H1 (cell line): ENCODE data around the gene ZBTB20. TPM values are rescaled to one million over a fixed set of nuclear protein-coding genes. Genes with fewer than 3 reads are reported as not detected.

ENCODE experiments used
- CTCF ChIA-PET: fragments of 300-600 bp; sonication (Branson Sonifier 250); formaldehyde crosslinking; loops from one replicate; lab custom pipeline; 2021; ENCODE audit not compliant: partially characterized antibody; lab: Charles Lee
- POLR2A ChIA-PET: fragments of 300-600 bp; sonication (Branson Sonifier 250); formaldehyde crosslinking; loops from one replicate; lab custom pipeline; 2021; ENCODE audit warnings: inconsistent platforms; ENCODE audit not compliant: partially characterized antibody; lab: Charles Lee
- DNase-seq, 2 experiments: peaks; one replicate each; pipeline versions ENCODE4 v3.0.0 to v3.0.0-alpha.2; 2010 to 2022; ENCODE audit warnings: low spot score in 2 of 2, low read depth in 1 of 2, mixed read lengths in 1 of 2
- FAIRE-seq: peaks from 2 replicates; lab custom pipeline; 2011; peaks lifted over from hg19 to GRCh38; lab: Jason Lieb, UNC
- H2AFZ ChIP-seq: 2 replicates; pipeline ENCODE4 v1.8.1; 2012; ENCODE audit warnings: low read length, inconsistent platforms
- H2AK5ac ChIP-seq: 2 replicates; pipeline ENCODE4 v1.6.1; 2013; ENCODE audit warnings: low read depth, low read length
- H2BK120ac ChIP-seq: replicated peaks from 2 replicates; pipeline ENCODE3; 2013; ENCODE audit warnings: low read depth, low read length, inconsistent platforms
- H2BK12ac ChIP-seq: 2 replicates; pipeline ENCODE4 v1.6.1; 2013; ENCODE audit warnings: low read depth, low read length
- H2BK15ac ChIP-seq: 2 replicates; pipeline ENCODE4 v1.6.1; 2013; ENCODE audit warnings: low read length
- H2BK20ac ChIP-seq: 2 replicates; pipeline ENCODE4 v1.6.1; 2013; ENCODE audit warnings: low read length
- H2BK5ac ChIP-seq: 2 replicates; pipeline ENCODE4 v1.6.1; 2013; ENCODE audit warnings: low read depth, low read length
- H3K14ac ChIP-seq: 2 replicates; pipeline ENCODE4 v1.6.1; 2013; ENCODE audit warnings: inconsistent platforms; ENCODE audit not compliant: insufficient read length
- H3K18ac ChIP-seq: 2 replicates; pipeline ENCODE4 v1.6.1; 2013; ENCODE audit warnings: low read length; ENCODE audit errors: extremely low read depth
- H3K23ac ChIP-seq: 2 replicates; pipeline ENCODE4 v1.6.1; 2013; ENCODE audit warnings: inconsistent platforms; ENCODE audit not compliant: insufficient read length
- H3K23me2 ChIP-seq: 2 replicates; pipeline ENCODE4 v1.6.1; 2013; ENCODE audit warnings: low read depth, low read length
- H3K27ac ChIP-seq: 2 replicates; pipeline ENCODE4 v1.6.1; 2011; ENCODE audit warnings: low read depth, low read length, inconsistent platforms
- H3K27me3 ChIP-seq, 4 experiments: replicated peaks in 1 of 4; 1 replicate in 1 of 4; 2 replicates in 3 of 4; pipeline versions ENCODE4 v1.6.1 to v1.8.1; 2011 to 2013; ENCODE audit warnings: low read length in 3 of 4, mild to moderate bottlenecking in 3 of 4, inconsistent platforms in 2 of 4, mixed read lengths in 2 of 4, moderate library complexity in 1 of 4; ENCODE audit not compliant: control insufficient read depth in 3 of 4, insufficient read depth in 3 of 4; ENCODE audit errors: extremely low read depth in 1 of 4
- H3K36me3 ChIP-seq, 4 experiments: 2 replicates each; pipeline versions ENCODE4 v1.6.1 to v1.8.1; 2011 to 2013; ENCODE audit warnings: mild to moderate bottlenecking in 4 of 4, low read length in 3 of 4, moderate library complexity in 2 of 4, control low read depth in 1 of 4, inconsistent platforms in 1 of 4; ENCODE audit not compliant: insufficient read depth in 4 of 4, control insufficient read depth in 2 of 4
- H3K4ac ChIP-seq: replicated peaks from 2 replicates; pipeline ENCODE3; 2013; ENCODE audit warnings: low read length, low read depth, mixed read lengths, inconsistent platforms; ENCODE audit not compliant: insufficient read length
- H3K4me1 ChIP-seq, 4 experiments: replicated peaks in 1 of 4; 1 replicate in 1 of 4; 2 replicates in 3 of 4; pipeline versions ENCODE4 v1.6.1 to v1.8.1; 2011 to 2013; ENCODE audit warnings: low read length in 3 of 4, inconsistent platforms in 2 of 4, mixed read lengths in 1 of 4; ENCODE audit not compliant: insufficient read depth in 4 of 4, control insufficient read depth in 3 of 4
- H3K4me2 ChIP-seq, 2 experiments: 2 replicates each; pipeline versions ENCODE4 v1.6.1 to v1.8.1; 2011 to 2013; ENCODE audit warnings: low read depth in 2 of 2, low read length in 2 of 2, control low read depth in 1 of 2, inconsistent platforms in 1 of 2, mild to moderate bottlenecking in 1 of 2; ENCODE audit not compliant: insufficient read depth in 1 of 2
- H3K4me3 ChIP-seq, 4 experiments: fragments of 200-600, 300-600 bp in 1 of 4; sonication (generic), shearing (Covaris generic), sonication (Bioruptor Twin) in 1 of 4; 2 replicates each; pipeline versions ENCODE4 v1.5.1 to v1.8.1; 2011 to 2016; ENCODE audit warnings: low read length in 4 of 4, low read depth in 3 of 4, control low read depth in 2 of 4, inconsistent platforms in 2 of 4, mild to moderate bottlenecking in 2 of 4, mixed read lengths in 1 of 4, moderate library complexity in 1 of 4; ENCODE audit not compliant: insufficient read depth in 2 of 4; ENCODE audit errors: extremely low read depth in 1 of 4
- H3K56ac ChIP-seq: replicated peaks from 2 replicates; pipeline ENCODE3; 2013; ENCODE audit warnings: low read depth, mild to moderate bottlenecking, mixed read lengths, low read length, inconsistent platforms; ENCODE audit not compliant: insufficient read length
- H3K79me1 ChIP-seq: 2 replicates; pipeline ENCODE4 v1.6.1; 2013; ENCODE audit warnings: low read depth, low read length, control low read depth
- H3K79me2 ChIP-seq, 2 experiments: 2 replicates each; pipeline versions ENCODE4 v1.6.1 to v1.8.1; 2012 to 2013; ENCODE audit warnings: low read length in 2 of 2, mild to moderate bottlenecking in 2 of 2, inconsistent platforms in 1 of 2; ENCODE audit not compliant: insufficient read depth in 2 of 2, control insufficient read depth in 1 of 2
- H3K9ac ChIP-seq, 4 experiments: replicated peaks in 1 of 4; 1 replicate in 1 of 4; 2 replicates in 3 of 4; pipeline versions ENCODE4 v1.6.1 to v1.8.1; 2011 to 2013; ENCODE audit warnings: low read depth in 3 of 4, low read length in 3 of 4, control low read depth in 2 of 4, mild to moderate bottlenecking in 2 of 4, moderate library complexity in 2 of 4, inconsistent platforms in 1 of 4; ENCODE audit errors: extremely low read depth in 1 of 4
- H3K9me3 ChIP-seq, 2 experiments: 2 replicates each; pipeline versions ENCODE4 v1.6.1 to v1.8.1; 2012 to 2013; ENCODE audit warnings: mild to moderate bottlenecking in 2 of 2, moderate library complexity in 2 of 2, control low read depth in 1 of 2, inconsistent platforms in 1 of 2, low read depth in 1 of 2, low read length in 1 of 2, mixed read lengths in 1 of 2; ENCODE audit not compliant: insufficient read depth in 2 of 2
- H4K20me1 ChIP-seq, 2 experiments: replicated peaks in 1 of 2; 2 replicates each; pipeline versions ENCODE3 to v1.8.1; 2011 to 2013; ENCODE audit warnings: inconsistent platforms in 2 of 2, low read length in 2 of 2, mild to moderate bottlenecking in 1 of 2; ENCODE audit not compliant: insufficient read depth in 2 of 2, control insufficient read depth in 1 of 2
- H4K5ac ChIP-seq: 2 replicates; pipeline ENCODE4 v1.6.1; 2013; ENCODE audit warnings: low read length, low read depth, mixed read lengths, inconsistent platforms; ENCODE audit not compliant: insufficient read length
- H4K8ac ChIP-seq: 2 replicates; pipeline ENCODE4 v1.8.0; 2013; ENCODE audit warnings: mild to moderate bottlenecking, moderate library complexity, low read length, inconsistent platforms; ENCODE audit not compliant: insufficient read depth; ENCODE audit errors: extremely low read depth
- H4K91ac ChIP-seq: replicated peaks from 2 replicates; pipeline ENCODE3; 2013; ENCODE audit warnings: low read length, mixed read lengths, inconsistent platforms; ENCODE audit not compliant: insufficient read length
- BACH1 ChIP-seq: IDR thresholded peaks from 2 replicates; pipeline ENCODE4 v1.6.1; 2012; ENCODE audit warnings: low read length, improper control_type of control experiment
- EZH2 ChIP-seq: fragments of 200-600 bp; sonication (generic); IDR thresholded peaks from 2 replicates; pipeline ENCODE4 v1.7.1; 2012; ENCODE audit warnings: low read depth, mild to moderate bottlenecking, moderate library complexity, low read length, inconsistent platforms; ENCODE audit not compliant: severe bottlenecking
- POLR2AphosphoS5 ChIP-seq: IDR thresholded peaks from 2 replicates; pipeline ENCODE4 v1.6.1; 2011; ENCODE audit warnings: low read depth, low read length
- POU5F1 ChIP-seq: IDR thresholded peaks from 2 replicates; pipeline ENCODE4 v1.6.1; 2011; ENCODE audit warnings: low read depth, mild to moderate bottlenecking, low read length, moderate library complexity
- SP1 ChIP-seq: IDR thresholded peaks from 2 replicates; pipeline ENCODE4 v1.6.1; 2011; ENCODE audit warnings: low read depth, low read length
- WGBS, 2 experiments: shearing (Covaris generic) in 1 of 2; methylation state at CpG; one replicate each; pipeline versions ENCODE4 v1.1.6 to v1.1.7; 2013 to 2015; ENCODE audit warnings: low lambda C conversion rate in 2 of 2, mixed read lengths in 2 of 2, inconsistent platforms in 1 of 2, low coverage in 1 of 2, missing lambda C conversion rate in 1 of 2; ENCODE audit not compliant: insufficient replicate concordance in 2 of 2, insufficient coverage in 1 of 2, insufficient read length in 1 of 2; ENCODE audit errors: extremely low coverage in 1 of 2, missing lambda C conversion rate in 1 of 2; 5-methylcytosine and 5-hydroxymethylcytosine counted together
- polyA plus RNA-seq, 7 experiments: library from polyadenylated mRNA; depleted of rRNA in 3 of 7; stranded (reverse) in 5 of 7; unstranded in 2 of 7; fragments of >200 nt in 5 of 7; fragments of 200-250 nt in 2 of 7; gene quantifications; 1 replicate in 5 of 7; 2 replicates in 1 of 7; 4 replicates in 1 of 7; pipeline versions ENCODE4 v1.2.1 to v1.2.3, GENCODE V29; 2011 to 2013; ENCODE audit warnings: missing spikeins in 2 of 7, mixed read lengths in 2 of 7
- total RNA-seq: library from RNA; stranded (reverse); fragmentation: NEBNext Ultra II Directional; extraction: Animal tissue kit (Norgen Biotek cat#: 25700); gene quantifications from 2 replicates; pipeline ENCODE4 v1.2.1, GENCODE V29; 2021

The ZBTB20 gene
- total and polyA plus RNA-seq, 2 of the 8 experiments (the other 6 are each of a cell fraction or from before 2014, with no cell fraction given): 0.35 to 1.3 TPM

- Histone ChIP-seq H3K18ac (no peak overlapping the region), H2BK12ac (no peak overlapping the region), H3K56ac (no peak overlapping the region), H3K4me1 (no peaks in the 10 kb centered on the region), H3K23ac (no peak overlapping the region), H2BK20ac (no peak overlapping the region), H4K8ac (no peak overlapping the region), H3K9ac (no peak overlapping the region), H3K4ac (no peak overlapping the region), H3K79me2 (no peaks in the 10 kb centered on the region), H3K23me2 (no peaks in the 10 kb centered on the region), H3K79me1 (no peaks in the 10 kb centered on the region), H3K14ac (no peak overlapping the region), H3K9me3 (no peaks in the 10 kb centered on the region), H4K20me1 (no peaks in the 10 kb centered on the region), H3K36me3 (no peaks in the 10 kb centered on the region), H3K4me3 (no peak overlapping the region), H2AFZ (no peak overlapping the region), H4K5ac (no peak overlapping the region), H4K91ac (no peak overlapping the region), H2BK15ac (no peak overlapping the region), H3K27ac (no peak overlapping the region), H2BK120ac (no peak overlapping the region), H2AK5ac (no peak overlapping the region), H2BK5ac (no peak overlapping the region), H3K27me3 (no peaks in the 10 kb centered on the region), H3K4me2 (no peak overlapping the region)
- ChIA-PET CTCF (interaction anchor here (1.5 kb wide), 1 partner anchor 16 kb away, joined by 3 read pairs; no protein-coding TSS in a partner anchor), POLR2A (no interaction called here)
- 92% methylated on average over 4 of the region's 4 CpGs; no CpG with 5 or more reads in 1 of the 2 experiments for WGBS, 2 experiments
- DNase-seq (no peak), FAIRE-seq (no peak)
- no peak for TF ChIP-seq EZH2
- TF ChIP-seq SP1: no peak
- TF ChIP-seq POU5F1: no peak
- no peak for TF ChIP-seq POLR2AphosphoS5
- TF ChIP-seq BACH1: no peak
Measured at GRCh38 chr3:114886905-114887304, 260.2 kb downstream of the ZBTB20 start.
